SK-N-DZ (cell line): ENCODE measurements around the gene KLHDC4. TPM values are rescaled to one million over a fixed set of nuclear protein-coding genes. Genes with fewer than 3 reads are reported as not detected.
A peak's percentile ranks its signal among the peaks of the same experiment; 100 is the strongest.
"Not testable (repeated sequence)": the region's sequence is repeated elsewhere in the genome, so short reads cannot be mapped to it uniquely, and the experiment has no call there.

Source experiments
- DNase-seq: peaks from one replicate; pipeline ENCODE4 v3.0.0-alpha.2; 2015; ENCODE audit warnings: low spot score
- polyA plus RNA-seq, 2 experiments: library from polyadenylated mRNA; depleted of rRNA; stranded (reverse); fragments of >200 nt; gene quantifications; 2 replicates each; pipeline ENCODE4 v1.2.3, GENCODE V29; 2014

The KLHDC4 gene
- polyA plus RNA-seq (2014; cell fraction: cytosol; rRNA removed): 35.1 and 37.8 TPM in 2 replicates
- 67.0 and 92.0 TPM in 2 replicates for polyA plus RNA-seq (2014; cell fraction: nucleus; rRNA removed)

DNA sequence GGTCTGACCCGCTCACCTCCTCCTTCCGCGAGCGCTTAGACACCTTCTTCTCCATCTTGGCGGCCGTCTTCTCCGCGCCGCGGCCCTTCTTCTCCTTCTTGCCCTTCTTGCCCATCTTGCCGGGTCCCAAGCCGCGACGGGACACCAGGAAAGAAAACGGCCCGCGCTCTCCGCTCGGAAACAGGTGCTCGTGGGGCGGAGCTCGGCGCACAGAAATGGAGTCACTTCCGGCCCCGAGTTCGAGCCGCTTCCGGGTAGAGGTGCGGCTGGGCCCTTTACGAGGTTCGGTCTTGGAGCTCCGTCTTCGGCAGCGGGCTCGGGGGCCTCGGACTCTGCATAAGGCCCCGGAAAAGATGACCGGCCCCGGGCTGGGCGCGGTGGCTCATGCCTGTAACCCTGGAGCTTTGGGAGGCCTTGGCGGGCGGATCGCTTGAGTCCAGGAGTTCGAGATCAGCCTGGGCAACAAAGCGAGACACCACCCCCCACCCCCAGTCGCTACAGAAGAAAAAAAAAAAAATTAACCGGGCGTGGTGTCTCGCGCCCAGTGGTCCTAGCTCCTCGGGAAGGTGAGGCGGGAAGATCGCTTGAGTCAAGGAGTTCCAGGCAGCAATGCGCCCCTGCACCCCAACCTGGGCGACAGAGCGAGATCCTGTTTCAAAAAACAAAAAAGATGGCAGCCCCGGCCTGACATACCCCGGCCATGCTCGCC is at the start of gene KLHDC4:
TSS of gene KLHDC4 (minus strand) at position 211 of the 709 bp plus-strand sequence. CDS start at position 115, 96 bp downstream.
- DNase-seq: peak; percentile 87

DNA sequence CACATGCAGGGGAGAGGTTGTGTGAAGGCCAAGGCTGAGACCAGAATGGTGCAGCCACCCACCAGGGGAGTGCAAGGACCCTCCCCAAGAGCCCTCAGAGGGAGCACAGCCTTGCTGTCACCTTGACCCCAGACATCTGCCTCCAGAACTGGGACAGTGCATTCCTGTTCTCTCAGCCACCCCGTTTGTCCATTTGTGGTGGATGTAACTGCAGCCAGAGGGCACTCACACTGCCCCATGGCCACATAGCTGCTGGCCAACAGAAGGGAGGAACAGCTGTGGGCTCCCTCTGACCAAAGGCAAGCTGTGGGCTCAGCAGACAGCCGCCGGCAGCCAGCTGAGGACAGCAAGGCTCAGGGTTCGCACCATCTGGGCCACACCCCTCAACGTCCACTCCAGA is 49.8 kb upstream of the KLHDC4 start:
- no peak for DNase-seq

DNA sequence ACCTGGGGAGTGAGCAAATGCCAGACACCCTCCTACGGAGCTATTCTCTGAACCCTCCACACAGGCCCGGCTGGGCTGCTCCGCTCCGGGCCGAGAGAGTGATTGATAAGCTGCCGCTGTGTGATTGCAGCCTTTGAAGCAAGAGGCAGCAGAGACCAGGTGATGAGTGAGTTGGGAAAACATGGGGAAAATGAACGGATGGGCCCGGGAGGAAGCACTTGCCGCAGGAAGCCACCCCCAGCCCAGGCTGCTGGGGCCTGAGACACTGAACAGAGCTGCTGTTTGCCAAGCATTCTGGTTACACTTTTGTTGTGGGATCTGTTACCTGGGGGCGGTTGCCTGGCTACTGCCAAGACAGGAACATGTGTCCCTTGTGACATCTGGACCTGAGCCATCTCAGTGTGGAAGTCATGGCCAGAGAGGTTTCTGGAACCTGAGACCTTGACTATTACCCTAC is 46.4 kb upstream of the KLHDC4 start:
- DNase-seq: peak; percentile 48

DNA sequence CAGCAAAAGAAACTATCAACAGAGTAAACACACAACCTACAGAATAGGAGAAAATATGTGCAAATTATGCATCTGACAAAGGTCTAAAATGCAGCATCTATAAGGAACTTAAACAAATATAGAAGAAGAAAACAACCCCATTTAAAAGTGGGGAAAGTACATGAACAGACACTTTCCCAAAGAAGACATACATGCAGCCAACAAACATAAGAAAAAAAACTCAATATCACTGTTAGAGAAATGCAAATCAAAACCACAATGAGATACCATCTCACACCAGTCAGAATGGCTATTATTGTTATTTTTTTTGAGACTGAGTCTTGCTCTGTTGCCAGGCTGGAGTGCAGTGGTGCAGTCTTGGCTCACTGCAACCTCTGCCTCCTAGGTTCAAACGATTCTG is 45.7 kb upstream of the KLHDC4 start:
- not testable (repeated sequence) for DNase-seq

DNA sequence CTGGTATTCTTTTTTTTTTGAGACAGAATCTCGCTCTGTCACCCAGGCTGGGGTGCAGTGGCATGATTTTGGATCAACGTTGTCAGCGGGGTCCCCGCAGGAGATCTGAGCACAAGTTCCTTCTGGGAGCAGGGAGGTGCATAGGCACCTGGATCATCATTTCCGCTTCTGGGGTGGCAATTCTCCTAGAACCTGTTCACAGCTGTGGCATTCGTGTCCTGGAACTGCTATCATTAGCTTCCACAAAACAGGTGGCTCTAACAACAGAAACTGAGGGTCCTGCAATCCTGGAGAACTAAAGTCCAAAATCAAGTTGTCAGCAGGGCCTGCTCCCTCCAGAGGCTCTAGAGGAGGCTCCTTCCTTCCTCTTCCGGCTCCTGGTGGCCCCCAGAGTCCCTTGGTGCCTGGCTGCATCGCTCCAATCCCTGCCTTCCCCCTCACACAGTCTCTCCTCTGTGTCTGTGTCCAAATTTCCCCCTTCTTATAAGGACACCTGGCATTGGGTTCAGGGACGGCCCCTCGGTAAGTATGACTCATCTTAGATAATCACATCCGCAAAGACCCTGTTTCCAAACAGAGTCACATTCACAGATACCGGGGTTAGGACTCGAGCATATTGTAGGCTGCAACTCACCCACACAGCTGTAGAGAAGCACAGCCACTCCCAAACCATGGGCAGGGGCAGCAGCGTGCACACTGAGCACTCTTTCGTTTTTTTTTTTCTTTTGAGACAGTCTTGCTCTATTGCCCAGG is 43.5 kb upstream of the KLHDC4 start:
- no peak for DNase-seq

DNA sequence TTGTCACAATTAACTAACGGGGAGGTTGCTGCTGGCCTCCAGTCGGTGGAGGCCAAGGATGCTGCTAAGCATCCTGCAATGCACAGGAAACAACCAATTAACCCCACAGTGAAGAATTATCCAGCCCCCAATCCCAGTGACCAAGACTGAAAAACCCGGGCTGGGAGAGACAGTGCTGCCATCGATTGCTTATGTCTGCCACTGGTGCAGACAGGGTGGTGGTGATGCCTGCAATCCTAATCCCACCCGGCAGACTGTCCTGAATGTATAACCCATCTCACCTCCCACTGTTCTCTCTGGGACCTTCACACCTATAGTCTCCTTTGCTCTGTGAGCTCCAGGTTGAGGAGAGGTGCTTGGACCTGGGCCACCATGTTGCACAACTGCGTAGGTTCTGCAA is 42.3 kb upstream of the KLHDC4 start:
- DNase-seq: no peak

DNA sequence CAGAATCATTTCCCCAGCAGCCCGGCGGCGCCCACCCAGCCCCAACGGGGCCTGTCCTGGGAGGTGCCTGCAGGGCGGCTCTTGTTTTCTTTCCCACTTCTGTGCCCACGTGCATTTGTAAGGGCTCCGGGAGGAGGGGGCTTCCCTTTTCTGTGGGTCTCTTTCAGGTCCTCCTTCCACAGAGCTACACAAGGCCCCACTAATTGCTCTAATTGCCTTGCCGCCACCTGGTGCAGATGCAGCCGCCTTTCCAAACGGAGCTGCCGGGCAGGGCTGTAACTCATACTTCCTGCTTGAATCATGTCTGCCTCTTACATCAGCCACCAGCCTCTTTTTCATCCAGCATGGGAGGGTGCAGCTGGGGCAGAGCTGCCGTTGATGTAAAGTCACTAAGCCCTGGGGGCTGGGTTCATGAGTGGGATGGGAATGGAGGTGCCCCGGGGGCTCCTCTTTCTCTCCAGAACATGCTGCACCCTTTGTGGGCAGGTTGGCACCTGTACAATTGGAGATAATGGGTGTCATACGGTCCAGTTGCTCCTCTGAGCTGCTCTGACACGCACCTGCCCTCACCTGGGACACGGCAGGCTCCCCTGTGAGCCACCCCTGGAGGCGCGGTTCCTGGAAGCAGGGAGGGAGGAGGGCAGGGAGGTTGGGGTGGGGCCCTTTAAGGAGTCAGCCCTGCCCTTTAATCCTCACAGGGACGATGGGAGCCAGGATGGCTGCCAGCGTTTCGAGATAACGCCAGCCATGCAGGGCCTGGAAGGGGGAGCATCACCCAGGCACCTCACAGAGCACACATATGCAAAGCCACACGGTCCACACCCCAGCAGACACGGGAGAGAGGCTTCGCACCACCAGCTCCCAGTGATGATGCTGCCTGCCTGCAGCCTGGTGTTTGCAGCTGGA is 41.1 kb upstream of the KLHDC4 start:
- peak; percentile 83 for DNase-seq

DNA sequence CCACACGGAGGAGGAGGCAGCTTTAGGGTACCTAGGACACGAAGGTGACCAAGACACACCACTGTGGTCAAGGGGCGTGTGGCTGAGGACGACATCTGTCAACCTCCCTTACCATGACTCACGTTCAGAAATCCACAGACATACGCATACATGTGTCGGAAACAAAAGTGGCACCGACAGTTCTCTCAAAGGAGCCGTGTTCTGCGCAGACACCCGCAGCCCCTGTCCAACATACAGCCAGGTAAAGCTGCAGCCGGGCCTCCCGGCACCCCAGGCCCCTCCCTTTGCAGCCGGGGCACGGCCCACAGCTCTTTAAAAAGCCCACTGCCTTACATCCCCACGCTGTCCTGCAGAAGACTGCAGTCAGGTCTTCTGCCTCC is 40.5 kb upstream of the KLHDC4 start:
- no peak for DNase-seq

DNA sequence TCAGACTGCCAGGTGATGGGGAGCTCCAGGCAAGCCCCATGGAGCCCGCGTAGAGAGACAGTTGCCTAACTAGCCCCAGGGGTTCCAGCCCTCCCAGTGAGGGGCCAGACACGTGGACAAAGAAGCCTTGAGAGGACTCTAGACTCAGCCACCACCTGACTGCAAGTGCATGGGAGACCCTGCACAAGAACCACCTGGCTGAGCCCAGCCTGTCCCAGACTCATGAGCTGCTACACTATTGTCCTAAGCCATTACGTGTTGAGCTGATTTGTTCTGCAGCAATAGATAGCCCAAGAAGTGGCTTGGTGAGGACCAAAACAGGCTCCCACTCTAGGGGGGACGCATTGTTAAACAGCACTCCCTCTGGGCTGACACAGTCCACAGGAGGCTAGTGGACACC is 37.6 kb upstream of the KLHDC4 start:
- DNase-seq: no peak

DNA sequence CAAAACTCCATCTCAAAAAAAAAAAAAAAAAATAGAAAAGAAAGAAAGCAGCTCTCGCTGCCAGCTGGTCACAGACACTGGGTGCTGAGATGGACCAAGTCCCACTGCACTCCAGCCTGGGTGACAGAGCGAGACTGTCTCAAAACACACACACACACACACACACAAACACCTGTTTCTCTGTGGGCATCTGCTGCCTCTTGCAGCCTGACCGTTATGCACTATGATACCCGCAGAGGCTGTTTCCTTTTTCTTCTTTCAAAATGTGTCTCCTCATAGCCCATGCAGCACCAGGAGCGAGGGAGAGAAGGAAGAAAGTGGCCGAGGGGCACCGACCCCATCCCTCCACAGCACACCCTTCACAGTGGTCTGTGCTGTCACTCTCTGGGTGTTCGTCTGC is 36.9 kb upstream of the KLHDC4 start:
- no peak for DNase-seq

DNA sequence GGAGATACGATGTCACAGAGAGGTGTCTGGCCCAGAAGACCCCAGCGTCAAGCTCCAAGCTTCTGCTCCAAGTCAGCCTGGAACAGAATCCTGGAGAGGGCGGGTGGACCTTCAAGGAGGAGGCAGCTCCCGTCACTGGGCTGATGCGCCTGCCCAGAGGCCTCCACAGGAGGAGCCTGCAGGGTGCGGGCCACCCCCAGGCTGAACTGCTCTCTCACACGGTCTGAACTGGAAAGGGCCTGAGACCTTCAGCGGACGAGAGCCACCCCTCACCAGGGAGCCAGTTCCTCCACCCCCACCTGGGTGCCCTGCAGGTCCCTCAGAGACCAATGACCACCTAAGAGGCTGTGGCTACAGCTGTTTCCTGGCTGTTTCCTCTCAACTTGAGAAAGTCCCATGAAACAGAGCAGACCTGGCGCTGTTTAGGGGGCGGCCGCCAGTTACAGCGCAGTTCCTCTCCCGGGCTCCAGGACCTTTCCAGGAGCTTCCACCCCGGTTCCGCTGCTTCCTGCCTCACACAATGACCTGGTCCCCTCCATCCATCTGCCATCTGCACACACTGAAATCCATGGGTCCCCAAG is 36.0 kb upstream of the KLHDC4 start:
- no peak for DNase-seq

DNA sequence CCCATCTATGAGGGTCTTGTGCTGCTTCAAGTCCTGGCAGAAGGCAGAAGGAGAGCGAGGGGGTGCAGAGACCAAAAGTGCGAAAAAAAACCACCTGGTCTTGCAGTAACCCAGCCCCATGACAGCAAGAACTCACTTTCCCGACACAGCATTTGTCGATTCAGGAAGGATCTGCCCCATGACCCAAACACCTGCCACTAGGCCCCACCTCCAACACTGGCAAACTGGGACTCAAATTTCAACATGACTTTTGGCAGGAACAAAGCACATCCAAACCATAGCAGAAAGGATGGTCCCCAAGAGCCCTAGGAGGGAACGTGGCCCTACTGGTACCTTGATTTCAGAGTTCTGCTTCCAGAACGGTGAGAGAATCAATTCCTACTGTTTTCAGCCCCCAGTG is 34.7 kb upstream of the KLHDC4 start:
- DNase-seq: no peak

DNA sequence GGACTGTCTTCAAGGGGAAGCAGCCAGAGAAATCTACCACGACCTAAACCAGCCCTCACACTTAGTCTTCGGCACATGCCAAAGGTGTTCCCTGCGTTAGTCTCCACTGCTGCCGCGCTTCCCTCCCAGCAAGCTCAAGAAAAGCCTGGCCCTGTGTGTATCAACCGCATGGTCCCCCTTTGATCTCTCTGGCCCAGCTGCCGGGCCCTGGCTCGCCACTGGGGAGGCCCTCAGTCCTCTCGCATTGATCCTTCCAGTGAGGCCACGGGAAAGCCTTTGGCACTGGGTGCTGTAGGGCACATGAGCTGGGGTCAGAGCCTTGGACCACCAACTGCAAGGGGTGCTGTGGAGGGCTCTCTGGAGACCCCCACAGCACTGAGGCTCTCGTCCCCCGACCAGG is 29.6 kb upstream of the KLHDC4 start:
- no peak for DNase-seq

DNA sequence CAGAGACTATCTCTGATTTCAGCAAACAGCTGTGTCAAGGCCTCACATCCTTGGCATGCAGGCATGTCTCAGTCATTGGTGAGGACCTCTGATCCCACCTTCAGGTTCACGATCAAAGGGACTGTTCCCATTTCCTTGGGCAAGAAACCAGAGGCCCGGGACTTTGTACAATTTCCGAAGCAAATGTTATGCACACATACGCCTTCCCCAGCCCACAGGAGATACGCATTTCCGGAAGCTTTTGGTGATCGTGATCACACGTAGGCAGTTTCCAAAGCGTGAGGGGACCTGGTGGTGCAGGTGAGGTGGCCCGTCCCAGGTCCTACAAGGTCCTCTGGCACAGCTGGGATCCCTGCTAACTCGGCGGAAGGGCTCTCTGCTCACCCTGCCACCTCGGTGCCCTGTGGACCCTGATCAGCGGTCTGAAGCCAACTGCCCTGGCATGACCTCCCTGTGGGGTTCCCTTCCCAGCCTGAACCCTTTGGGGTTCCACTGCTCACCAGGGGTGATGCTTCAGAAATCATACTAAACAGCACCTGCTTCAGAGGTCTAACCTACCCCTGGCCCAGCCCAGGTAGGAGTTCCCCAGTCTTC is 28.8 kb upstream of the KLHDC4 start:
- no peak for DNase-seq

DNA sequence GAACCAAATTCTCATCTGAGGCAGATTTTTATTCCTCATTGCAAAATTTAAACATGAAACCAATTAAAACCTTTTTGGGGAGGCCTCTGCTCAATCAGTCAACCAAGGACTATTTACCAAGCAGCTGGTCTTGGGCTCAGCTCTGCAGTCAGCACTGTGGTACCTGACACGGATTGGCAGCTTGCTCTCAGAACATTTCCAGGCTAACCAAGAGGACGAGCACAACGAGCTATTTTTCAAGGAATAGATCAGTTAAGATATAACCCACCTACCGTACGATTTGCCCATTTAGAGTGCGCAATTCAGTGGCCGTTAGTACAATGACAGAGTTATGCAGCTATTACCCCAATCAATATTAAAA is 26.4 kb upstream of the KLHDC4 start:
- no peak for DNase-seq

DNA sequence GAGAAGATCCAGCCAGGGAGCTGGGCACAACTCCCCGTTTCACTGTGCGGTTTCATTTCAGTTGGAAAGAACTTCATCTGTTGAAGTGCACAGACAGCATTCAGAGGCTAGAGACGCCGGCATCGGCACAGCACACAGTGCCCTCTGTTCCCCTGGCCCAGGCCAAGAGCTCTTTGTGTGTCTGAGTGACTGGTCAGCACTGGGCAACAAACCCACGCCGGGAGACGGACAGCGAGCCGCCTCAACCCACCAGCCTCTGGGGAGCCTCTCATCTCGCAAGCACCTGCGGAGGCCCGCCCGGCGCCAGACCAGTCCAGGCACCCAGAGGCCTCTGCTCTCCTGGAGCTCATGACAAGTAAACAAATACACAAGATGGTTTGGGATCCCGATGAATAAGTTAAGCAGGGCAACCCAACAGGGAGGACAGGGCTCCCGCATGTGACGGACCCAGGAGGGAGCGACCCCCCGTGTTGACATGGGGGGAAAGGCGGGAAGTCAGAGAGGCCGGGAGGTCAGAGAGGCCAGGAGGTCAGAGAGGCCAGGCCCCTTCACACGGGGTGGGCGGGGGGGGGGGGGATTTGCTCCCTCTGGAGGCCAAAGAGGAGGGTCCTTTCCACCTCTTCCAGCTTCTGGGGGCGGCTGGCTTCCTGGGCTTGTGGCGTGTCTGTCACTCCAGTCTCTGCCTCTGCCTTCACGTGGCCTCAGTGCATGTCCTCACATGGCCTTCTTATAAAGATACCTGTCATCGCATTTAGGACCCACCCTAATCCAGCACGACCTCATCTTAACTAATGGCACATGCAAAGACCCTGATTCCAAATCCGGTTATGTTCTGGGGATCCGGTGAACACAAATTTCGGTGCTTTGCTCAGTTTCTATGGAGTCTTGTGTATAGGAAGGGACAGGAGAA is 25.8 kb upstream of the KLHDC4 start:
- no peak for DNase-seq

DNA sequence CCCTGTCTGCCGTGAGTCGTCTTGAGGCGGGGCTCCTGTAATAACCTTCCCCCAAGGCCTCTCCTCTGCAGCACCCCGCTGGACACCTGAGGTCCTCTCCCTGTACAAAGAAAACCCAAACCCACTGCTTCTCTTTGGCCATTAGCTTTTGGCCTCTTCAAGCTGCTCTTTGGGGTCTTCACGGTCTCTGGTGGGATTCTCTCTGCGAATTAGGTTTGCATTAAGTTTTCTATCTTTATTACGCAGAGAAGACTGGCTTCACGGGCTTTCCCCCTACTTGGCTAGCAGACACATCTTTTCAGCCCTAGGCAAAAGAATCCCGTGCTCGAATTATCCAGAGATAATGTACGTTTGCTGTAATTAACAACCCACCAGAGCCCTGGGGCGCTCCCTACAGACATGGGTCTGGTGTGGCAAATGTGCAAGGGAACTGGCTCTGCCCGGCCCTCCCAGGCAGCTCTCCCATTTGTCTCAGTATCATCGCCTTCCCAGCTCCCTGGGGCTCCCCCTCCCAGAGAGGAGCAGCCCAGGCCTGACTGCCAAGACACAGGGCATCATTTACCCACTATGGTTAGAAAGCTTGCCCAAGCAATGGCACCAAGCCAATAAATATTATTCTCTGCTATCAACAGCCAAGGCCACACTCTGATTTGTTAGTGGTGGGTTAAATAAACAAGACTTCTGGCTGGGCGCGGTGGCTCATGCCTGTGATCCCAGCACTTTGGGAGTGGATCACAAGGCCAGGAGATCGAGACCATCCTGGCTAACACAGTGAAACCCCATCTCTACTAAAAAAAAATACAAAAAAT is 24.7 kb upstream of the KLHDC4 start:
- no peak for DNase-seq

DNA sequence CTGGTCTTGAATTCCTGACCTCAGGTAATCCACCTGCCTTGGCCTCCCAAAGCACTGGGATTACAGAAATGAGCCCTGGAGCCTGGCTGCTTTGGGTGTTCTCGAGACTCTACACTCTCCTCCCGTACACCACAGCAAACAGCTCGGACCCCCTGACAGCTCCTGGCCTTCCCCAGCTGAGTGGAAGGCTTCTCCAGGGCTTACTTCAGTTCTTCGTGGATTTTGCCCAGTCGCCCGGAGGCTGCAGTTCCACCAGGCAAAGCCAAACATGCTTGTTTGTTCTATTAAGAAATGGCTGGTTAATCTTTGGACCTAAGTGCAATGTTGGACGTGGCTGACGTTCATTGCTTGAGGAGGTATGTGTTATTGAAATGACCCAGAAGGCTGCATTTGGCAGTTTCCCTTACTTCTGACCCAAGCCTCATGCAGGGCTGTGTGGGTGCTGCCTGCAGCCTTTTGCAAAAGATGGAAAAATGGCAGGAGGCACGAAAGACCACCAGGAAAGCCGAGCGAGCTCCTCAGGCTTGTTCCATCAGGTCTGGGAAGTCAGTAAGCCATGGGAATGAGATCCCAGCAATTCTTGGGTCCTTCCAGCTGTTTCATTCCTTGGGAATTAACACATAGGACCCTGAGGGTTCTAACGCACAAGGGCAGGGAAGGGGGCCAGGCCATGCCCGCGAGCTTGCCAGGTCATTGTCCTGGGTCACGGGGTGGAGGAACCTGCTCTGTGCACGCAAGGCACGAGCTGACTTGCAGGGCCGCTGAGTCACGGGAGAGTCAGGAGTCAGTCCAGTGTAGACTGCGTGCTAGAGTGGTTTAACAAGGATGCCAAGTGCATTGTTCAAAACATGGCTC is 23.9 kb upstream of the KLHDC4 start:
- no peak for DNase-seq
